NCI-H2107 (cell line): ENCODE data around the gene MARCKSL1.
"Not testable (repeated sequence)": the region's sequence is repeated elsewhere in the genome, so short reads cannot be mapped to it uniquely, and the experiment has no call there.

Experiments used
- DNase-seq: peaks from one replicate; lab custom pipeline; 2025; lab: John Stamatoyannopoulos, UW

MARCKSL1 gene

GRCh38 chr1:32333251-32333963 is 2.6 kb downstream of the MARCKSL1 start:
- DNase-seq, result no peak

- no peak for DNase-seq
Measured at GRCh38 chr1:32332290-32333079, 3.5 kb downstream of the MARCKSL1 start.

GRCh38 chr1:32331549-32331948 is 4.5 kb downstream of the MARCKSL1 start:
- DNase-seq, result no peak

GRCh38 chr1:32330558-32331151 is 5.4 kb downstream of the MARCKSL1 start:
- no peak for DNase-seq

- no peak for DNase-seq
Measured at GRCh38 chr1:32329931-32330466, 6.0 kb downstream of the MARCKSL1 start.

GRCh38 chr1:32327204-32327603 is 8.8 kb downstream of the MARCKSL1 start:
- DNase-seq, result no peak

- no peak for DNase-seq
Measured at GRCh38 chr1:32321712-32322291, 14.2 kb downstream of the MARCKSL1 start.

GRCh38 chr1:32318127-32318869 is 17.7 kb downstream of the MARCKSL1 start:
- no peak for DNase-seq

- DNase-seq, result no peak
Measured at GRCh38 chr1:32316903-32317277, 19.1 kb downstream of the MARCKSL1 start.

GRCh38 chr1:32311709-32312393 is 24.2 kb downstream of the MARCKSL1 start:
- DNase-seq, result peak; percentile 17

- DNase-seq, result no peak
Measured at GRCh38 chr1:32309960-32310359, 26.1 kb downstream of the MARCKSL1 start.

GRCh38 chr1:32307324-32307723 is 28.7 kb downstream of the MARCKSL1 start:
- no peak for DNase-seq

GRCh38 chr1:32305310-32305709 is 30.7 kb downstream of the MARCKSL1 start:
- DNase-seq, result no peak

- DNase-seq, result no peak
Measured at GRCh38 chr1:32303997-32304622, 31.9 kb downstream of the MARCKSL1 start.

GRCh38 chr1:32303358-32303757 is 32.7 kb downstream of the MARCKSL1 start:
- DNase-seq, result no peak

GRCh38 chr1:32299327-32299726 is 36.7 kb downstream of the MARCKSL1 start:
- DNase-seq, result no peak

GRCh38 chr1:32298211-32298610 is 37.8 kb downstream of the MARCKSL1 start:
- DNase-seq, result not testable (repeated sequence)

GRCh38 chr1:32291708-32292538 is 44.1 kb downstream of the MARCKSL1 start, which contains the start of gene HDAC1:
Gene HDAC1, plus strand, starts transcription at chr1:32292083. Its CDS starts 87 bp downstream, at chr1:32292170.
- DNase-seq, result peak; percentile 94

- no peak for DNase-seq
Measured at GRCh38 chr1:32291145-32291707, 44.8 kb downstream of the MARCKSL1 start.
